GM21717 (cell line): ENCODE data around the gene LHX6.

ENCODE experiments used
- ATAC-seq: cut with Tn5 transposase; IDR thresholded peaks from one replicate; pipeline ENCODE4 v1.9.1; 2021; ENCODE audit warnings: mild to moderate bottlenecking, moderate library complexity; ENCODE audit not compliant: unreplicated experiment

LHX6 gene

DNA sequence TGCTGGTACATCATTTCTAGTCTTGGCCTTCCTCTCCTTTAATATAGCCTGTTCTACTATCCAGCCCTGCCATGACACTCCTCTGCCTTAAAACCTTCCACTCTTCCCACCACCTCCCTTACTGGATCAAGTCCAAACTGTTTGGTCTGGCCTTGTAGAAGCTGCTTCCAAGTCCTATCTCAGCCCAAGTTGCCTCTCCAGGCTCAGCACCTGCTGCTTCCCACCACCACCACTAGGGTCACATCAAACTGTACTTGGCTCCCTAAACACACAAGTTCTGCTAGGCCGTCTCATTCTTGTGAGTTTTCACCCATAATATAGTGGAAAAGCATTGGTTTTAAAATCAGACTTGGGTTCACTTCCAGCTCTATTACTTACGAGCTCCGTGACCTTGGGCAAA, 70.6 kb downstream of the LHX6 start:
- no peak for ATAC-seq

DNA sequence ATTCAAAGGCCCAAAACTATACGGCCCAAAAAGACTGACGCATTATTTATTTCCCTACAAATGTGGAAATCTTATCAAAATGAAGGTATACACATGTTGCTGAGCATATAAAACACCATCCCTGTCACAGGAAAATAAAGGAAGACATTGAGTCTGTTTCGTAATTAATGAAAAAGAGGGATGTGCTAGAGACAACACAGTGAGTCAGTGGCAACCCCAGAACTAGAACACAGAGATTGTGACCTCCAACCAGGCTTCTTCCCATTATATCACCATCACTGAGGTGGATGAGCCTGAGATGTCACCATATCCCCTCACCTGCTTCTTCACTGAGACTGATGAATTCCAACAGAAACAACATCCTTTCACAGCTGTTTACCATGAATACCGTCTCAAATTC, 73.0 kb downstream of the LHX6 start:
- no peak for ATAC-seq
